Mammary epithelial cell (primary cell): ENCODE results near the gene BRME1.

Experiments
- EZH2 ChIP-seq: IDR thresholded peaks from 2 replicates; pipeline ENCODE4 v1.6.1; 2012; ENCODE audit warnings: low read length, inconsistent platforms, borderline replicate concordance
- TF ChIP-seq, protein P1 (sequence below), 2 donors: IDR thresholded peaks in 1 of 2; conservative IDR thresholded peaks in 1 of 2; 2 replicates each; pipeline ENCODE4 v1.5.1; 2011 to 2012; ENCODE audit warnings: inconsistent platforms in 2 of 2, low read length in 2 of 2, mild to moderate bottlenecking in 2 of 2, control low read depth in 1 of 2, low read depth in 1 of 2; ENCODE audit not compliant: insufficient read depth in 1 of 2; ENCODE audit errors: extremely low read depth in 1 of 2

DNA sequence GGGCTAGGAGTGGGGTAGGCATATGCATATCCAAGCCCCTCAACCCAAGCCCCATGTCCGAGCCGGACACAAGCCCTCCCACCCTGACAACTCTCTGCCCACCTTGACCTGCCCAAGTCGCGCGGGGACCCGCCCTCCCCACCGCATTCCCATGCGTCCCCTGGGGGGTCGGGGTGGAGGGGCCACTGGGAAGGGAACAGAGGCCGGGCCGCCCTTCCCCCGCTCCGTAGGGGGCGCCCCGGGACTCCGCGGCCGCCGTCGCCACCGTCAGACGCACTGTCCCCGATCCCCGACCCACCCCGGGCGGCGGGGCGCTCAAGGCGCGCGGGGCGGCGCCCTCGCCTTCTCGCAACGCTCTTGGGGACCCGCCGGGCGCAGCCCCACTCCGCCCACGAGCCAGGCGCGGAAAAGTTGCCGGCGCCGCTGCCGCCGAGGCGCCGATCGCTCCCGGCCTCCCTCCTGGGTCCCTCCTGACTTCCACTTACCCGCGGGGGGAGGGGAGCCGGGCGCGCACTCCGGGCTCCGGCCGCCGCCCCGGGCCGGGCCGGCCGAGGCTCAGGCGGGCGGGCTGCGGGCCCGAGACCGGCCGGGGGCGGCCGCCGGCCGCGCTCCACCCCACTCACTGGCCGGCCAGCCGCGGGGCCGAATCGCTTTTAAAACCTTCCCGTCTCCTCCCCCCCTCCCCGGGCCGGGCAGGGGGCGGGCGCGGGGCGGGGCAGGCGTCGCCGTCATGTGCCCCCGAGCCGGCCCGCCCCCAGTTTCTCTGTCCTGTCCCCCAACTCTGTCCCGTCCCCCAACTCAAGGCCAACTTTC lies 63.4 kb downstream of the BRME1 start:
- TF ChIP-seq, protein P1, sequence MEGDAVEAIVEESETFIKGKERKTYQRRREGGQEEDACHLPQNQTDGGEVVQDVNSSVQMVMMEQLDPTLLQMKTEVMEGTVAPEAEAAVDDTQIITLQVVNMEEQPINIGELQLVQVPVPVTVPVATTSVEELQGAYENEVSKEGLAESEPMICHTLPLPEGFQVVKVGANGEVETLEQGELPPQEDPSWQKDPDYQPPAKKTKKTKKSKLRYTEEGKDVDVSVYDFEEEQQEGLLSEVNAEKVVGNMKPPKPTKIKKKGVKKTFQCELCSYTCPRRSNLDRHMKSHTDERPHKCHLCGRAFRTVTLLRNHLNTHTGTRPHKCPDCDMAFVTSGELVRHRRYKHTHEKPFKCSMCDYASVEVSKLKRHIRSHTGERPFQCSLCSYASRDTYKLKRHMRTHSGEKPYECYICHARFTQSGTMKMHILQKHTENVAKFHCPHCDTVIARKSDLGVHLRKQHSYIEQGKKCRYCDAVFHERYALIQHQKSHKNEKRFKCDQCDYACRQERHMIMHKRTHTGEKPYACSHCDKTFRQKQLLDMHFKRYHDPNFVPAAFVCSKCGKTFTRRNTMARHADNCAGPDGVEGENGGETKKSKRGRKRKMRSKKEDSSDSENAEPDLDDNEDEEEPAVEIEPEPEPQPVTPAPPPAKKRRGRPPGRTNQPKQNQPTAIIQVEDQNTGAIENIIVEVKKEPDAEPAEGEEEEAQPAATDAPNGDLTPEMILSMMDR (conservative IDR thresholded peaks at IDR 0.05 in 1 of 2, IDR thresholded peaks at IDR 0.05 in 1 of 2; ENCODE audit: extremely low read depth in 1 of 2, insufficient read depth in 1 of 2, low read depth in 1 of 2, low read length in 2 of 2), result no peak
- no peak for TF ChIP-seq EZH2
